Esophagus (tissue), 2 donors: ENCODE measurements around the gene LRP1B. TPM values are rescaled to one million over a fixed set of nuclear protein-coding genes. Genes with fewer than 3 reads are reported as not detected.

Source experiments
- H3K27ac ChIP-seq, 2 donors: one replicate each; pipeline ENCODE4 v1.5.1; 2013; ENCODE audit warnings: low read depth in 2 of 2, mild to moderate bottlenecking in 2 of 2, inconsistent platforms in 1 of 2, low read length in 1 of 2, moderate library complexity in 1 of 2
- H3K27me3 ChIP-seq, 2 donors: one replicate each; pipeline ENCODE4 v1.6.1; 2013; ENCODE audit warnings: low read length in 2 of 2, control low read depth in 1 of 2, mild to moderate bottlenecking in 1 of 2; ENCODE audit not compliant: insufficient read depth in 2 of 2, control insufficient read depth in 1 of 2
- H3K36me3 ChIP-seq, 2 donors: one replicate each; pipeline ENCODE4 v1.6.1; 2013; ENCODE audit warnings: low read length in 1 of 2; ENCODE audit not compliant: control insufficient read depth in 2 of 2, insufficient read depth in 2 of 2
- H3K4me1 ChIP-seq, 2 donors: one replicate each; pipeline ENCODE4 v1.6.1; 2013; ENCODE audit warnings: low read length in 1 of 2; ENCODE audit not compliant: control insufficient read depth in 2 of 2, insufficient read depth in 2 of 2
- H3K4me3 ChIP-seq, 2 donors: one replicate each; pipeline ENCODE4 v1.5.1; 2013; ENCODE audit warnings: low read length in 2 of 2, mild to moderate bottlenecking in 2 of 2, low read depth in 1 of 2, moderate library complexity in 1 of 2
- H3K9me3 ChIP-seq, 2 donors: one replicate each; pipeline ENCODE4 v1.6.1; 2013; ENCODE audit warnings: mild to moderate bottlenecking in 2 of 2, low read depth in 1 of 2, low read length in 1 of 2, moderate library complexity in 1 of 2; ENCODE audit not compliant: control insufficient read depth in 2 of 2, insufficient read depth in 1 of 2
- WGBS, 2 donors: extraction: QIAGEN DNeasy Blood & Tissue Kit; methylation state at CpG; one replicate each; pipeline ENCODE4 v1.1.7; 2013; 5-methylcytosine and 5-hydroxymethylcytosine counted together
- polyA plus RNA-seq, 2 donors: library from polyadenylated mRNA; stranded (reverse); fragments of 200-250 nt; gene quantifications; one replicate each; pipeline ENCODE4 v1.2.3, GENCODE V29; 2013
- donor health status: healthy with polysubstance abuse.
- donor health status: Bipolar disorder and iron deficiency.

Gene LRP1B
- polyA plus RNA-seq, 2 donors = 0.02 to 0.10 TPM

- Histone ChIP-seq H3K9me3 (no peaks in the 10 kb centered on the region), H3K27me3 (no peaks in the 10 kb centered on the region), H3K4me3 (no peak overlapping the region), H3K36me3 (no peaks in the 10 kb centered on the region), H3K4me1 (no peaks in the 10 kb centered on the region), H3K27ac (no peak overlapping the region)
- 86 to 91% methylated on average over 2 of the region's 2 CpGs for WGBS, 2 donors
Observed at GRCh38 chr2:141736466-141736865, 394.4 kb downstream of the LRP1B start.

- H3K36me3 ChIP-seq = no peaks in the 10 kb centered on the region
- no peak overlapping the region for H3K27ac ChIP-seq
- no peaks in the 10 kb centered on the region for H3K27me3 ChIP-seq
- 93 to 95% methylated on average over 1 of the region's 1 CpG for WGBS, 2 donors
- no peaks in the 10 kb centered on the region for H3K9me3 ChIP-seq
- H3K4me3 ChIP-seq = no peak overlapping the region
- no peaks in the 10 kb centered on the region for H3K4me1 ChIP-seq
Observed at GRCh38 chr2:141728886-141729285, 401.9 kb downstream of the LRP1B start.

GRCh38 chr2:141728142-141728541 is 402.7 kb downstream of the LRP1B start:
- WGBS, 2 donors = 73 to 78% methylated on average over 3 of the region's 3 CpGs
- no peak overlapping the region for H3K27ac ChIP-seq

GRCh38 chr2:141724426-141724825 is 406.4 kb downstream of the LRP1B start:
- WGBS, 2 donors = 79 to 87% methylated on average over 3 of the region's 3 CpGs
- H3K4me1 ChIP-seq = no peaks in the 10 kb centered on the region
- H3K27ac ChIP-seq = no peak overlapping the region
- no peaks in the 10 kb centered on the region for H3K9me3 ChIP-seq
- H3K36me3 ChIP-seq = no peaks in the 10 kb centered on the region
- no peaks in the 10 kb centered on the region for H3K27me3 ChIP-seq
- no peak overlapping the region for H3K4me3 ChIP-seq

More at GRCh38 chr2:141728142-141728541, 402.7 kb downstream of the LRP1B start:
- no peaks in the 10 kb centered on the region for H3K4me1 ChIP-seq
- no peaks in the 10 kb centered on the region for H3K36me3 ChIP-seq
- no peaks in the 10 kb centered on the region for H3K27me3 ChIP-seq
- H3K4me3 ChIP-seq = no peak overlapping the region
- no peaks in the 10 kb centered on the region for H3K9me3 ChIP-seq

- Histone ChIP-seq H3K4me1 (no peaks in the 10 kb centered on the region), H3K36me3 (no peaks in the 10 kb centered on the region), H3K9me3 (no peaks in the 10 kb centered on the region), H3K27me3 (no peaks in the 10 kb centered on the region), H3K27ac (no peak overlapping the region), H3K4me3 (no peak overlapping the region)
- WGBS, 2 donors = 69 to 76% methylated on average over 2 of the region's 2 CpGs
Observed at GRCh38 chr2:141723814-141724213, 407.0 kb downstream of the LRP1B start.

- Histone ChIP-seq H3K4me1 (no peaks in the 10 kb centered on the region), H3K27me3 (no peaks in the 10 kb centered on the region), H3K9me3 (no peaks in the 10 kb centered on the region), H3K27ac (no peak overlapping the region), H3K4me3 (no peak overlapping the region), H3K36me3 (no peaks in the 10 kb centered on the region)
- 46 to 64% methylated on average over 3 of the region's 3 CpGs for WGBS, 2 donors
Observed at GRCh38 chr2:141720476-141720875, 410.3 kb downstream of the LRP1B start.

GRCh38 chr2:141714496-141714895 is 416.3 kb downstream of the LRP1B start:
- H3K27me3 ChIP-seq = no peaks in the 10 kb centered on the region
- no peaks in the 10 kb centered on the region for H3K4me1 ChIP-seq
- H3K36me3 ChIP-seq = no peaks in the 10 kb centered on the region
- no peak overlapping the region for H3K27ac ChIP-seq
- 27 to 44% methylated on average over 1 of the region's 1 CpG for WGBS, 2 donors
- H3K9me3 ChIP-seq = no peaks in the 10 kb centered on the region
- H3K4me3 ChIP-seq = no peak overlapping the region

GRCh38 chr2:141711627-141712026 is 419.2 kb downstream of the LRP1B start:
- no peaks in the 10 kb centered on the region for H3K4me1 ChIP-seq
- H3K4me3 ChIP-seq = no peak overlapping the region
- H3K27ac ChIP-seq = no peak overlapping the region
- H3K9me3 ChIP-seq = no peaks in the 10 kb centered on the region
- H3K27me3 ChIP-seq = no peaks in the 10 kb centered on the region
- WGBS, 2 donors = 59 to 66% methylated on average over 1 of the region's 1 CpG
- no peaks in the 10 kb centered on the region for H3K36me3 ChIP-seq

- no peaks in the 10 kb centered on the region for H3K4me1 ChIP-seq
- no peak overlapping the region for H3K4me3 ChIP-seq
- H3K27me3 ChIP-seq = no peaks in the 10 kb centered on the region
- no peaks in the 10 kb centered on the region for H3K36me3 ChIP-seq
- no peak overlapping the region for H3K27ac ChIP-seq
- H3K9me3 ChIP-seq = no peaks in the 10 kb centered on the region
- 77 to 79% methylated on average over 3 of the region's 3 CpGs for WGBS, 2 donors
Observed at GRCh38 chr2:141710589-141711239, 420.1 kb downstream of the LRP1B start.

GRCh38 chr2:141709756-141710155 is 421.1 kb downstream of the LRP1B start:
- H3K4me3 ChIP-seq = no peak overlapping the region
- no peaks in the 10 kb centered on the region for H3K36me3 ChIP-seq
- H3K27ac ChIP-seq = no peak overlapping the region
- whole genome bisulfite sequencing, 2 donors = 78 to 79% methylated on average over 2 of the region's 2 CpGs
- H3K9me3 ChIP-seq = no peaks in the 10 kb centered on the region
- no peaks in the 10 kb centered on the region for H3K4me1 ChIP-seq
- H3K27me3 ChIP-seq = no peaks in the 10 kb centered on the region
